Endothelial cell (in vitro differentiated cells): ENCODE data around the gene APOD. TPM values are rescaled to one million over a fixed set of nuclear protein-coding genes. Genes with fewer than 3 reads are reported as not detected.
"Not testable (repeated sequence)": the region's sequence is repeated elsewhere in the genome, so short reads cannot be mapped to it uniquely, and the experiment has no call there.

Experiments
- DNase-seq: peaks from one replicate; pipeline ENCODE4 v3.0.0; 2021; ENCODE audit warnings: low spot score
- H3K27ac Mint-ChIP-seq: one replicate; pipeline ENCODE4 v1.8.0; 2021; ENCODE audit warnings: mixed read lengths, inconsistent platforms; ENCODE audit not compliant: unreplicated experiment
- H3K27me3 Mint-ChIP-seq: one replicate; pipeline ENCODE4 v1.8.0; 2021; ENCODE audit warnings: mild to moderate bottlenecking, moderate library complexity, mixed read lengths, inconsistent platforms; ENCODE audit not compliant: unreplicated experiment
- H3K36me3 Mint-ChIP-seq: one replicate; pipeline ENCODE4 v1.8.0; 2021; ENCODE audit warnings: mild to moderate bottlenecking, low read depth, mixed read lengths, inconsistent platforms; ENCODE audit not compliant: unreplicated experiment
- H3K4me1 Mint-ChIP-seq: one replicate; pipeline ENCODE4 v1.8.0; 2021; ENCODE audit warnings: mild to moderate bottlenecking, mixed read lengths, inconsistent platforms; ENCODE audit not compliant: unreplicated experiment
- H3K4me3 Mint-ChIP-seq: one replicate; pipeline ENCODE4 v1.8.0; 2021; ENCODE audit warnings: mild to moderate bottlenecking, mixed read lengths, inconsistent platforms; ENCODE audit not compliant: unreplicated experiment
- H3K9me3 Mint-ChIP-seq: one replicate; pipeline ENCODE4 v1.8.0; 2021; ENCODE audit warnings: mixed read lengths, inconsistent platforms; ENCODE audit not compliant: unreplicated experiment
- total RNA-seq: library from RNA; stranded (reverse); fragmentation: NEBNext Ultra II Directional; extraction: Animal tissue kit (Norgen Biotek cat#: 25700); gene quantifications from one replicate; pipeline ENCODE4 v1.2.1, GENCODE V29; 2021; ENCODE audit not compliant: unreplicated experiment
- TF ChIP-seq, protein P1 (sequence below): fragments of 200-600 bp; sonication (generic); IDR thresholded peaks from one replicate; pipeline ENCODE4 v1.5.0; 2021; ENCODE audit warnings: antibody characterized with exemption; ENCODE audit not compliant: unreplicated experiment

Gene APOD
- total RNA-seq, 1 donor from 2014 or later: 5.0 TPM

DNA sequence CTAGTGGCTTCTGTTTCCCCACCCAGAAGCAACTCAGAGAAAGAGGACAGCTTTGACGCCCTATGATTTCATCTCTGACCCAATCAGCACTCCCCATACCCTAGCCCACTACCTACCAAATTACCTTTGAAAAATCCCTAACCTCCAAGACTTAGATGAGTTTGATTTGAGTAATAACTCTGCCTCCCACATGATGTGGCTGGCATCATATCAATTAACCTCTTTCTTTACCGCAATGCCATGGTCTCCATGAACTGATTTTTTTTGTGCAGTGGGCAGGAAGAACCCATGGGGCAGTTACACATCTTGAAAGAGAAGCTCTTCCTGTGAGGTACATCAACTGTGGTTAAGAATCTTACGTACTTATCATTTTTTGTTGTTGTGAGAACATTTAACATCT lies 25.5 kb upstream of the APOD start:
- Mint-ChIP-seq H3K27me3 (no peaks in the 10 kb centered on the region), H3K9me3 (no peaks in the 10 kb centered on the region)
- TF ChIP-seq, protein P1, sequence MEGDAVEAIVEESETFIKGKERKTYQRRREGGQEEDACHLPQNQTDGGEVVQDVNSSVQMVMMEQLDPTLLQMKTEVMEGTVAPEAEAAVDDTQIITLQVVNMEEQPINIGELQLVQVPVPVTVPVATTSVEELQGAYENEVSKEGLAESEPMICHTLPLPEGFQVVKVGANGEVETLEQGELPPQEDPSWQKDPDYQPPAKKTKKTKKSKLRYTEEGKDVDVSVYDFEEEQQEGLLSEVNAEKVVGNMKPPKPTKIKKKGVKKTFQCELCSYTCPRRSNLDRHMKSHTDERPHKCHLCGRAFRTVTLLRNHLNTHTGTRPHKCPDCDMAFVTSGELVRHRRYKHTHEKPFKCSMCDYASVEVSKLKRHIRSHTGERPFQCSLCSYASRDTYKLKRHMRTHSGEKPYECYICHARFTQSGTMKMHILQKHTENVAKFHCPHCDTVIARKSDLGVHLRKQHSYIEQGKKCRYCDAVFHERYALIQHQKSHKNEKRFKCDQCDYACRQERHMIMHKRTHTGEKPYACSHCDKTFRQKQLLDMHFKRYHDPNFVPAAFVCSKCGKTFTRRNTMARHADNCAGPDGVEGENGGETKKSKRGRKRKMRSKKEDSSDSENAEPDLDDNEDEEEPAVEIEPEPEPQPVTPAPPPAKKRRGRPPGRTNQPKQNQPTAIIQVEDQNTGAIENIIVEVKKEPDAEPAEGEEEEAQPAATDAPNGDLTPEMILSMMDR: no peak

DNA sequence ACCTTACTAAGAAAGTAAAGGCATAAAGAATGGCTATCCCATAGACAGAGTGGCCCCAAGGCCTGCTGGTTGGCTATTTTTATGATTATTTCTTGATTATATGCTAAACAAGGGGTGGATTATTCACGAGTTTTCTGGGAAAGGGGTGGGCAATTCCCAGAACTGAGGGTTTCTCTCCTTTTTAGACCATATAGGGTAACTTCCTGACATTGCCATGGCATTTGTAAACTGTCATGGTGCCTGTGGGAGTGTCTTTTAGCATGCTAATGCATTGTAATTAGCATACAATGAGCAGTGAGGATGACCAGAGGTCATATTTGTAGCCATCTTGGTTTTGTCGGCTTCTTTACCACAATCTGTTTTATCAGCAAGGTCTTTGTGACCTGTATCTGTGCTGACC lies 18.0 kb upstream of the APOD start:
- not testable (repeated sequence) for H3K9me3 Mint-ChIP-seq, H3K4me3 Mint-ChIP-seq, H3K4me1 Mint-ChIP-seq, H3K27ac Mint-ChIP-seq, DNase-seq, H3K27me3 Mint-ChIP-seq, H3K36me3 Mint-ChIP-seq

More for the DNA sequence above, 25.5 kb upstream of the APOD start:
- Mint-ChIP-seq H3K36me3 (peaks cover 9% of the 10 kb centered on the region), H3K4me1 (peaks cover 3% of the 10 kb centered on the region), H3K27ac (no peak overlapping the region), H3K4me3 (no peak overlapping the region)
- DNase-seq: no peak

DNA sequence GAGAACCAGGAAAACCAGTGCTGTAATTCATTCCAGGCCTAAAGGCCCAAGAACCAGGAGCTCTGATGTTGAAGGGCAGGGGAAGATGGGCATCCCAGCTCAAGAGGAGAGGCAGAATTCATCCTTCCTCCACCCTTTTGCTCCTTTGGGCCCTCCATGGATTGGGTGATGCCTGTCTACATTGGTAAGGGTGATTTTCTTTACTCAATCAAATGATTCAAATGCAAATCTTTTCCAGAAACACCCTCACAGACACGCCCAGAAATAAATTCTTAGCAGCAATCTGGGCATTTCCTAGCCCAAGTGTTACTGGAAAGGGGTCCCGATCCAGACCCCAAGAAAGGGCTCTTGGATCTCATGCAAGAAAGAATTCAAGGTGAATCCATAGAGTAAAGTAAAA lies 17.6 kb upstream of the APOD start:
- peaks cover 4% of the 10 kb centered on the region for H3K4me1 Mint-ChIP-seq

DNA sequence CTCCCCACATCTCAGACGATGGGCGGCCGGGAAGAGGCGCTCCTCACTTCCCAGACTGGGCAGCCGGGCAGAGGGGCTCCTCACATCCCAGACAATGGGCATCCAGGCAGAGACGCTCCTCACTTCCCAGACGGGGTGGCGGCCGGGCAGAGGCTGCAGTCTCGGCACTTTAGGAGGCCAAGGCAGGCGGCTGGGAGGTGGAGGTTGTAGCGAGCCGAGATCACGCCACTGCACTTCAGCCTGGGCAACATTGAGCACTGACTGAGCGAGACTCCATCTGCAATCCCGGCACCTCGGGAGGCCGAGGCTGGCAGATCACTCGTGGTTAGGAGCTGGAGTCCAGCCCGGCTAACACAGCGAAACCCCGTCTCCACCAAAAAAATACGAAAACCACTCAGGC lies 16.2 kb upstream of the APOD start:
- not testable (repeated sequence) for DNase-seq, H3K27me3 Mint-ChIP-seq, H3K27ac Mint-ChIP-seq, H3K4me3 Mint-ChIP-seq, H3K4me1 Mint-ChIP-seq, H3K9me3 Mint-ChIP-seq, H3K36me3 Mint-ChIP-seq

More for the DNA sequence above, 17.6 kb upstream of the APOD start:
- Mint-ChIP-seq H3K36me3 (peaks cover 3% of the 10 kb centered on the region), H3K27me3 (peaks cover 6% of the 10 kb centered on the region), H3K27ac (no peak overlapping the region), H3K9me3 (no peaks in the 10 kb centered on the region), H3K4me3 (no peak overlapping the region)
- no peak for DNase-seq
- TF ChIP-seq, protein P1: no peak

DNA sequence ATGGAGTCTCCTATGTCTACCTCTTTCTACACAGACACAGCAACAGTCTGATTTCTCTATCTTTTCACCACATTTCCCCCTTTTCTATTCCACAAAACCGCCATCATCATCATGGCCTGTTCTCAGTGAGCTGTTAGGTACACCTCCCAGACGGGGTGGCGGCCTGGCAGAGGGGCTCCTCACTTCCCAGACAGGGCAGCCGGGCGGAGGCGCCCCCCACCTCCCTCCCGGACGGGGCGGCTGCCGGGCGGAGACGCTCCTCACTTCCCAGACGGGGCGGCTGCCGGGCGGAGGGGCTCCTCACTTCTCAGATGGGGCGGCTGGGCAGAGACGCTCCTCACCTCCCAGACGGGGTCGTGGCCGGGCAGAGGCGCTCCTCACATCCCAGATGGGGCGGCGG lies 15.8 kb upstream of the APOD start:
- H3K27ac Mint-ChIP-seq, DNase-seq, H3K9me3 Mint-ChIP-seq: not testable (repeated sequence)

DNA sequence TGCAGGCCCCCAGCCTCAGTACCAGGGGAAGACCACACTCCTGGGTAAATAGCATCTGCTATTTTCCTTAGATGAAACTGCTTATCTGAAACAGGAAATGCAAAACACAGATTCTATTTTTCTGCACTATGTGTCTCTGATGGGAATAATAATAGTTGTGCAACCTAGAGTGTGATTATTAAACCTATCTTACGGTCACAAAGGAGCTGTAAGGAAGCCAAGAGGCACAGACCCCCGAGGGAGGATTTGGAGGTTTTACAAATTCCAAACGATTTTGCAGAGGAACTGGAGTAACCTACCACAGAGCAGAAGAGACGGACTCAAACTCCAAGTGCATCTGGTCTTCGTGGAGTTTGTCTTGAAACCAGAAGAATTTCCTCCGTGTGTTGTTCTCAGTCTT lies 14.1 kb upstream of the APOD start:
- Mint-ChIP-seq H3K27ac (no peak overlapping the region), H3K4me1 (peaks cover 4% of the 10 kb centered on the region), H3K4me3 (no peak overlapping the region), H3K9me3 (no peaks in the 10 kb centered on the region), H3K36me3 (peaks cover 3% of the 10 kb centered on the region), H3K27me3 (peaks cover 4% of the 10 kb centered on the region)
- TF ChIP-seq, protein P1: no peak
- no peak for DNase-seq

More for the DNA sequence above, 15.8 kb upstream of the APOD start:
- not testable (repeated sequence) for H3K36me3 Mint-ChIP-seq, H3K4me3 Mint-ChIP-seq, H3K27me3 Mint-ChIP-seq, H3K4me1 Mint-ChIP-seq

DNA sequence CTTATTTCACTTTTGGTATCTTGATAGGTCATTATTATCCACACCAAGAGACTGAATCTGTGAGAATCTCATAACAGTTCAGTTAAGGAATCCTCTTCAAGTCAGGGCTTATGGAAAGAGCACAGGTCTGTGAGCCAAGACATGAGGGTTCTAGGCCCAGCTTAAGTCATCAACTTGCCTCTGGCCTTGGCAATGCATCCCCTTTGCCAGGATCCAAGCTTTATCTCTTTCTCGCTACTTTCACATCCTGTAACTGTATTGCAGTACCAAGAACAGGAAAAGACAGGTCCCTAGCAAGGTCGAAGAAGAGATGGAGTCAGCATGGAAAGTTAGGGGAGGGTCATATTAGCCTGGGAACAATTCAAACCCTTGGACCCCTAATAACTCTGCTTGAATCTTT lies 13.5 kb upstream of the APOD start:
- Mint-ChIP-seq H3K27ac (no peak overlapping the region), H3K36me3 (peaks cover 3% of the 10 kb centered on the region), H3K9me3 (no peaks in the 10 kb centered on the region), H3K4me3 (no peak overlapping the region), H3K27me3 (peaks cover 4% of the 10 kb centered on the region), H3K4me1 (peaks cover 4% of the 10 kb centered on the region)
- DNase-seq: no peak
- TF ChIP-seq, protein P1: no peak
